HG02852 (cell line): ENCODE data around the gene TMEM95.
"Not testable (repeated sequence)": the region's sequence is repeated elsewhere in the genome, so short reads cannot be mapped to it uniquely, and the experiment has no call there.

Experiments
- ATAC-seq: cut with Tn5 transposase; IDR thresholded peaks from one replicate; pipeline ENCODE4 v1.9.1; 2021; ENCODE audit warnings: mild to moderate bottlenecking, moderate library complexity; ENCODE audit not compliant: unreplicated experiment

TMEM95 gene

DNA sequence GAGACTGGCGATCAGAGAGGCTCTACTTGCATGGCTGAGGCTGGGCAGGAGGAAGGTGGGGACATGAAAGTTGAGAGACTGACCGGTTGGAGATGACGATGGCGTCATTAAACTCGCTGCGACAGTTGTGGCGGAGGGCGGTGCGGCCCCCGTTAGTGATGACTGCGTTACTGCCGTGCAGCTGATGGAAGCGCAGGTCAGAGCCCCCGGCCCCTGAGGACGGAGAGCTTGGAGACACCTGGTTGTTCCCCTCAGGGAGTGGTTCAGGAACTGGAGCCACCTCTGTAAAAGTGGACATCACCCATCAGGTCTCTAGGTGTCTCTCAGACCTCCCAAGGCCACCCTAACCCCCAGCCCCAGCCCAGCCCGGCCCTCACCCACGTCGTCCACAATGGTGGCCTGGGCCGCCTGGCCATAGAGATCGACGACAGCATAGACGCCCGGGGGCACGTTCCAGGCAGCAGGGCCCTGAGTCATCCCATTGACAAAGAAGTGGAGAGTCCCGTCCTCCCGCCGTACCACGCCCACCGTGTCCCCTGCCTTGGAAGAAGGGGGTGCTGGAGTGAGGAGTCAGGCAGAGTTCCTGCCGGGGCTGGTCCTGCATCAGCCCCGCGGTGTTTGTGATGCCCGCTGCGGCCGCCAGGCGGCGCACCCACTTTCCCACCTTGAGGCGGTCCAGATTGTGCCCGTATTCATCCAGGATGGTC is 31.1 kb upstream of the TMEM95 start:
- ATAC-seq: no peak

DNA sequence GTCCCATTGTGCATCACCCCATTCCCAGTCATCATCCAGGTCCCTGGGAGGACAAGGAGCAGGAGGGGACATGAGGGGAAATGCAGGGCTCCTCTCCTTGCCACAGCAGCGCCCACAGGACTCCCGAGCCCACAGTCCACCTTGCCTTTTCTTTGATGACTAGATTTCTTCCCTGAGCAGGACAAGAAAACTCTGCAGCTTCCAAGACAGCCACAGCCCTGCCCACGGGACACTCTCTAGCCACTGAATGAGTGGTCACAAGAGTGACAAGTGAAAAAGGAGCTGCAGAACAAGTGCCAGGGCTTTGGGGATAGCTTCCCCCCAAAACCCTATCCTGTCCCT is 30.5 kb upstream of the TMEM95 start:
- no peak for ATAC-seq

DNA sequence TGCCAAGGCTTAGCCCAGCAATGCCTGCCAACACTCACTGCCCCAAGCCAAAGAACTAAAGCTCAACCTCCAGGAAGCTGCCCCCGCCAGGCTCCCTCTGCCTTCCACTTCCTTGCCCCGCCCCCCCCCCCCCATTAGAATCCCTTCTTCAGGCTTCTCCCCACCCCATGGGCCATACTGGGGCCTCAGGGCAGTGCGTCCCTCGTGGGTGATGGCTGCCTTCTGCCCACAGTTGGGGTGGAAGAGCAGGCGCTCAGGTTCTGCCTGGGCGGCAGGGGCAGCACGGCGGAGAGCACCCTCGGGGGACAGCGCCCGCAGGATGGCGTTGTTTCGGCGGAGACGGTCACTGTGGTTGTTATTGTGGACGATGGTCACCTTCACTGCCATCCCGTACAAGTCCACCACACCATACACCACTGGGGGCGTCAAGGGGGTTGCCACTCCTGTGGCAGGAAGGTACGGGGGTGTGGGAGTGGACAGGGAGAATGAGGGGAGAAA is 29.9 kb upstream of the TMEM95 start:
- ATAC-seq: no peak

DNA sequence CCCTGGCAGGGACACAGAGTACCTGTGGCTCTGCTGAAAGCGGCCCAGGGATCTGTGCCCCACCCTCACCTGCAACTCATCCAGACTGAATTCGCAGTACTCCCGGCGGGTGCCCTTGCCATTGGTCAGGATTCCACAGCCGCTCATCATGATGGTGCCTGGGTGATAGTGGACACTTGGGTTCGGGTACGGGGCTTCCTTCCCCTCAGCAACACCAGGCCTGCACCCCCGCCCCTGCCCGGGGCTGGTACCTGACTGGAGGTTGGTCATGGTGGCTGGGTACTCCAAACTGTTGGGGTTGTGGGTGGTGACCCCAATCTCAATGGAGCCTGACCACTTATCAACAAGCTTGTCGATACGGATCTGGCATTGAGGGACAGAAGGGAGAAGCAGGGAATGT is 28.8 kb upstream of the TMEM95 start:
- ATAC-seq: no peak

DNA sequence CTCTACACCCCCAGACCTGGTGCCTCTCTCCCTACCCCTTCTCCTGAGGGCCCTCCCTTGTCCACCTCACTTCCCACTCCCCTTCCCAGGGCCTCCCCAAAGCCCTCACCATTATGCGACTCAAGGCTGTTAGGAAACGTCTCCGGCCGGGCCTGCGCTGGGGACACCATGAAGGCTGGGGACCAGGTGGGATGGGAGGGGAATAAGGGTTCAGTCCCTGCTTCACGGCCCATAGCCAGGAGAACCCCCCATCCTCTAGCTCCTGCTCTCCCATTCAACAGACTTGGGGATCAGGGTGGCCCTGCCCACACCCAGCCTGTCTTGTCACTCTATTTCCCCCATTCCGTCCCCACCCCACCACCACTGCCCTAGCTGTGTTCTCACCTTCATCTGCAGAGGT is 27.9 kb upstream of the TMEM95 start:
- no peak for ATAC-seq

DNA sequence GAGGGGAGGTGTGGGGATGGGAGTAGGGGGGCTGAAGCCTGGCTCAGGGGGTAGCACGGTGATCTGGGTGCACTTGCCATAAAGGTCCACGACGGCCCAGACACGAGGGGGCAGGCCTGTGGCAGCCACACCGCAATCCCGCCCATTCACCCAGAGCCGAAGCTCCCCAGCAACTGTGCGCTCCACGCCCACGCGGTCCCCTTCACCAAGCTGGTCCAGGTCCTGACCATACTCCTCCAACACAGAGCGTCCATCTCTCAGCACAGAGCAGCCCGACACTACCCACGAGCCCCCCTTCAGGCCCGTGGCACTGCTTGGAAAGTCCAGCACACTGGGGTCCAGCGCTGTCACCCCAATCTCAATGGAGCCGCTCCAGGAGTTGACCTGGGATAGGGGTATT is 27.5 kb upstream of the TMEM95 start:
- no peak for ATAC-seq

DNA sequence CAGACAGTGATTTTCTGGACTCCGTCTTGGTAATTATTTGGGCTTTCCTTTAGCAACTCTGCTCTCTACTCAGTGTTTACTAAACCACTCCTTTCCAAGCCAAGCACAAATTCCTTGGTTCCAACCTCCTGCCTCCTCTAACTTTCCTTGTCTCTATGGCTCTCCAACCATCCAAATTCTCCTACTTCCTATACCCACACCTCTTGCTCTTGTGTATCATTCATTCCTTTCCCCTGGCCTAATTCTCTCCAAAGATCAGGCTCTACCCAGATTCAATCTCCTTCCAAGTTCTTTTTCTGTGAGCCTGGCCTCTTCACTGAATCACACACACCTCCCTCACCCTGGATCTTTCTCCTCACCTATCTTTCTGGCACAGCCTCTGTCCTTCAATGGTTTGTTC is 26.9 kb upstream of the TMEM95 start:
- no peak for ATAC-seq

DNA sequence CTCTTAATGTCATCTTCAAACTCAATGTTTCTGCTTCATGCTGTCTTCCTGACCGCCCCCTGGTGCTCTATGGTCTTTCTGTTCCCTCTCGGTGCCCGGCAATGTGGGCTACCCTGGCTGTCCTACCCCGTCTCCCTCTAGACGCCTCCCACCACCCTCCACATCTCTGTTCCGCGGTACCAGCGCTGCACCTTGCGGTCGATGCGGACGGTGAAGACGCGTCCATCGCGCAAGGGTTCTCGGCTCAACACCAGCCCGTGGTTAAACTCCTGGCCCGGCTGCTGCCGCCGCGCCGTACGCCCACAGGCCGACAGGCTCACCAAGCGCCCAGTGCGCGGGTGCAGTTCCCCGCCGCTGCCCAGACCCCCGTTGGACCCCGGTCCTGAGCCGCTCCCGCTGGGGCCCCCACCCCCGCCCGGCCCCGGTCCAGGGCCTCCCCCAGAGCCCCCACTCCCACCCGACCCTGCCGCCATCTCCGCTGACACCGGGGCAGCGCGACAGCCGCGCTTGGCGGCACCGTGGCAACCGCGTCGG is 26.0 kb upstream of the TMEM95 start, which contains the start of gene NEURL4:
NEURL4 (minus strand) TSS at position 496 of the 534 bp plus-strand sequence; CDS start at position 473, 23 bp downstream.
- ATAC-seq: peak; percentile 15

DNA sequence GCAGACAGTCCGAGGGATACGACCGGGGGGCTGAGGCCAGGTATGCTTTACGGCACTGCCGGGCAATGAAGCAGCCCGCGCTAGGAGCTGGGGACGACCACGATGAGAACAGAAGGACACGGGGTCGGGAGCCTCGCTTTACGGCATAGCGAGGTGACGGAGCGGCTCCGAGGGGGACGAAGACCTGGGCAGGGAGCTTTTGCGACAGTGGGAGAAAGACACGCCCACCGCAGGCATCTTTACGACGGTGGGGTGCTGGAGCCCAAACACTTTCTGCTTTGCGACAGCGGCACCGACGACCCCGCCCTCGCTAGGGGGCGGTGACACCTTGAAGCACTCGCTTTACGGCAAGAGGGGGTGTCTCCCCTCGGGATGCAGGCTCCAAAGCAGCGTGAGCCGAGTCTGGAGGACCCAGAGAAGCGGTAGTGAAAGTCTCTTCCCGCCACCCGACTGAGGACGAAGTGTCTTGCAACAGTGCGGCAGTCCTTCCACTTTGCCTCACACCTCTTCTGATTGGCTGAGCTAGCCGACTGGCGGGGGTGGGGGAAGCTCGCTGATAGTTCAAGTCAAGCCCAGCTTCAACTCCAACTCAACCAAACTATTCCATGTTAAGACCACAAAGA is 25.5 kb upstream of the TMEM95 start:
- ATAC-seq: peak; percentile 59

DNA sequence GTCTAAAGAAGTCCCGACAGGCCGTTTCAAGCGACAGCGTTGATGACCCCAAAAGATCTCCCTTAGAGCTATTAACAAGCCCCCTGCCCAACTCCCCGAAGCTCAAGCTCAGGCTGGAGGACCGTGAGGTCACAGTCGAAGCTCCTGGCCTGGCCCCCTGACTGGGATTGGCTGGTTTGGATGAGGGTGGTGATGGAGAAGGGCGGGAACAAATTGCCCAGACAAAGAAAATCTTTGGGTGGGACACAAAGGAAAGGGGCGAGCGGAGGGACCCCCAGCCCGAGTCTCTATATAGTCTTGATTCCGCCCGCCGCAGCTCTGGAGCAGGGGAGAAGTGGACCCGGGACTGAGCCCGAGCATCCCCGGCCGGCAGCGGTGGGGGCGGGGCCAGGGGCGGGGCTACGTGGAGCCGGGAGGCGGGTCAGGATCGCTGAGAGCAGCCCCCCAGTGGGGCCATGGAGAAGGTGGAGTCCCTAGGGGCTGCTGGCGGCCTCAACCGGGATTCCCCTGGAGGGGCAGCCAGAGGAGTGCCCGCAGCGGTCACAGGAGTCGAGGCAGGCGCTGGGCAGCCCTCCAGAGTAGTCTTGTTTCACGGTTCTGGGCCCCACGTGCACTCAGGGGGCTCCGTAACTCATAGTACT is 24.8 kb upstream of the TMEM95 start:
- ATAC-seq: peak; percentile 49

DNA sequence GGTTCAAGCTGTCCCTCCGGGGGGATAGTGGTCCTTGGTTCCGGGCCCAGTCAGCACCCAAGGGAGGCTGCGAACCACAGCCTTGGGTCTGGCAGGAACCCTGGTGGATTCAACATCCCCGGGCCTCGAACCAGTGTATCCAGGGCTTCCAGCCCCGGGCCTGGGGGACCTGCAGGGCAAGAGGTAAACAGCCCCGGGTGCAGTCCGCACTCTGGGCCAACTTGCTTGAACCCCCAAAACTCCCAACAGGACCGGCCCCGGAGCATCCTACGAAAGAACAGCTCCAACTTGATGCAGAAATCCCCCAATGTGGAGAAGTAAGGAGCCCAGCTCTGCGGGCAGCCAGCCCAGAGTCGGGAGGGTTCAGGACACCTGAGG is 24.3 kb upstream of the TMEM95 start:
- no peak for ATAC-seq

DNA sequence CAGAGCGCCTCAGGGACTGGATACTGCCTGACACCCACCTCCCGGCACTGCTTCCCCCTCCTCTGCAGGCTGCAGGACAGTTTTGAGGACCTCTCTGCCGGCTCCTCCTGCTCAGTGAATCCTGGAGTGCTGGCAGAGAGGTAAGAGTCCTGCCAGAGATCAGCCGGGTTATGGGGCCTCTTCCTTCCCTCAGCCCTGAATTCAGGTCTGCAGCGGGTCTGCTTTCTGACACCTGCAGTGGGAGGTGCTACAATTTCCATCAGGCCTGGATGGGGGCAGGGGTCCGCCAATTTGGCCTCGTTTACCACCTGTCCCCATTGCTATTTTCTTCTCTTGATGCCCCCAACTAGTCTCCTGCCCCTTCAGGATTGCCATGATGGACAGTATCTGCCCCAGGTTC is 22.8 kb upstream of the TMEM95 start:
- no peak for ATAC-seq

DNA sequence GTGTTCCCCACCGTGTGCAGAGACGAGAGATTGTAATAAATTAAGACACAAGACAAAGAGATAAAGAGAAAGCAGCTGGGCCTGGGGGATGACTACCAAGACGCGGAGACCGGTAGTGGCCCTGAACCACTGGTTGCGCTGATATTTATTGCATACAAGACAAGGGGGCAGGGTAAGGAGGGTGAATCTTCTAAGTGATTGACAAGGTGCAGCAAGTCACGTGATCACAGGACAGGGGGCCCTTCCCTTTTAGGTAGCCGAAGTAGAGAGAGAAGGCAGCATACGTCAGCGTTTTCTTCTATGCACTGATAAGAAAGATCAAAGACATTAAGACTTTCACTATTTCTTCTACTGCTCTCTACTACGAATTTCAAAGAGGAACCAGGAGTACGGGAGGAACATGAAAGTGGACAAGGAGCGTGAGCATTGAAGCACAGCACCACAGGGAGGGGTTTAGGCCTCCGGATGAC is 22.3 kb upstream of the TMEM95 start:
- not testable (repeated sequence) for ATAC-seq

DNA sequence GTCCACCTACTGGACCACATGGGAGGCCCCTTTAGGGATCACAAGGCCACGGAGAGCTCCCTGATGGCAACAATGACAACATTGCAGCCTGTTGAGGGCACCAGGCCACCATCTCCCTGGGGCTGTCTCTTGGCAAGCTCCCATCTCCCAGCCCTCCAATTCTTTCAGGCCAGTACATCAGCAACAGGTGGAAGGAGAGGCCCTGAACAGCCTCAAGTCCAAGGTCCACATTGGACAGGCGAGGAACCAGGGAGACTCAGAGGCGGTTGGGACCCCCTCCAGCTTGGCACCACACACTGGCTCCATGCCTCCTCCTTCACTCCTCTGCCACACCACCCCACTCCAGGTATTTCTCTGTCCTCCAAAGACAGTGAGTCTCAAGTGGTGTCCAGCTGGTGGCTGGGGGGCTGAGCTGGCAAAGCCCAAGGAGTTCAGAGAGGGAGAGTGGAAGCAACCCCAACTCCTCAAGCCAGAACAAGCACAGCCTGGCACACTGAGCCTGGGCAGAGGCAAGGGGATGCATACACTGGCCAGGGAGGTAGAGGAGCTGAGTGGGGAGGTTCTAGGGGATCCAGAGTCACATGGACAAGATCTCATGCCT is 19.9 kb upstream of the TMEM95 start:
- no peak for ATAC-seq

DNA sequence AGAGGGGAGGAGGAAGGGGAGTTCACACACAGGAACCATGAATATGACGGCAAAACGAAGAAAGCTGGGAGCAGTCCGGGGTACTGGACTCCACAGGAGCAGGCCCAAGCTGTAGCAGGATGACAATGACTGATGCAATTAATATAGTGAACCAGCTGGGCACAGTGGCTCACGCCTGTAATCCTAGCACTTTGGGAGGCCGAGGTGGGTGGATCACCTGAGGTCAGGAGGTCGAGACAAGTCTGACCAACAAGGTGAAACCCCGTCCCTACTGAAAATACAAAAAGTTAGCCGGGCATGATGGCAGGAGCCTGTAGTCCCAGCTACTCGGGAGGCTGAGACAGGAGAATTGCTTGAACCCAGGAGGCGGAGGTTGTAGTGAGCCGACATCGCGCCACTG is 19.2 kb upstream of the TMEM95 start:
- ATAC-seq: not testable (repeated sequence)

DNA sequence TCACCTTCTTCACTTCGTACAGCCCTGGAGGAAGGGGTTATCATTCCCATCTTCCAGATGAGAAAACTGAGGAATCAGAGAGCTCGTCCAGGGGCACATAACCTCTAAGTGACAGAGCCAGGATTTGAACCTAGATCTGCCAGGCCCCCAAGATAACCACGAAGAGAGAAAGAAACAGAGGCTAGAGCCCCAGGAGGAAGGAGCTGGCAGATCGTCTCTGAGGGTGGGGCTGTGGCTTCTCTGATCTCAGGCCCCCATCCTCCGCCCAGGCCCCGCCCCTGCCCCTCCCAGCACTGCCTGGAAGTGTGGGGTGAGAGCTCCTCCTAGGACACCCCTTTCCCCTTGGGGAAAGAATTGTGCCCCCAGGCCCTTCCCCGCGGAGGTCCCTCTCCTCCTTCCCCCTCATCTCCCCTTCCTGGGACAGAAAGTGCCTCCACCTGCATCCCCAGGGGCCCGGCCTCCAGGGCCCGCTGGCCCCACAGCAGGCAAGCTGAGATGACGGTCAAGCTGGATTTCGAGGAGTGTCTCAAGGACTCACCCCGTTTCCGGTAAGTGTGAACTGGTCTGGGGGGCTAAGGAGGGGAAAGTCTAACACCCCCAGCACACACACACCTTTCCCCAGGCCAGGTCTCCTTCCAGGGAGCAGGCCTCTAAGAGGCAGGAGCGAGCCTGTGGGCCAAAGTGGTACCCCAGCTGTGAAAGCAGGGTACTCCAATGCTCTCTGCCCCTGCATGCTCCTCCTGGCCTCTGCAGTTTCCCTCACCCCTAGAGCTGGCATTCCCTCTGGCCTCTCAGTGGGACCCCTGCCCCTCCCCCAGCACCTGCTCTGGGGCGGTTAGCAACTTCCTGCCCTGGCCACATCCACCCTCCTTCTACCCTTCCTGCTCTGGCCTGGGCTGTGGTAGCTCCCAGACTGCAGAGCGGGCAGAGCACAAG is 18.4 kb upstream of the TMEM95 start, which contains the start of gene ACAP1:
ACAP1 (plus strand) TSS at position 290 of the 936 bp plus-strand sequence; CDS start at position 496, 206 bp downstream.
- peak; percentile 73 for ATAC-seq

DNA sequence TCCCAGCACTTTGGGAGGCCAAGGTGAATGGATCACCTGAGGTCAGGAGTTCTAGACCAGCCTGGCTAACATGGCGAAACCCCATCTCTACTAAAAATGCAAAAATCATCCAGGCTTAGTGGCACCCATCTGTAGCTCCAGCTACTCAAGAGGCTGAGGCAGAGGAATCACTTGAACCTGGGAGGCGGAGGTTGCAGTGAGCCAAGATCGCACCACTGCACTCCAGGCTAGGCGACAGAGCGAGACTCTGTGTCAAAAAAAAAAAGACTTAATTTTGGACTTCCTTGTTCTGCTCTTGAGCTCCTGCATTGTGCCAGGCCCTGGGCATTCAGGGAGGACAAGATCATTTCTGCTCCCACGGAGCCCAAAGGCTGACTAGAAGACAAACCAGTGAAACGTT is 17.4 kb upstream of the TMEM95 start:
- ATAC-seq: not testable (repeated sequence)

DNA sequence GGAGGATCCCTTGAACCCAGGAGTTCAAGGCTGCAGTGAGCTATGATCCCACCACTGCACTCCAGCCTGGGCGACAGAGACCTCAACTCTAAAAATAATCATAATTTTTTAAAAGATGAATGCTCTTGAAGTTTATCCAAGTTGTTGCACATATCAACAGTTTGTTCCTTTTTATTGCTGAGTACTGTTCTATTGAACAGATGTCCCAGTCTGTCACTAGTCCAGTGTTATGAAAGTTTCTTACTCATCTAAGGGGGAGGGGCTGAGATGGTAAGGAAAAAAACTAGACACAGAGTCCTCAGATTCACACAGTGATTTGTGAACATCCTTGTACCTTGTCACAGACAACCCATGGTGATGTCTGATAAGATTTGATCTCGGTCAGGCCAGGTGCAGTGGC is 14.8 kb upstream of the TMEM95 start:
- no peak for ATAC-seq

DNA sequence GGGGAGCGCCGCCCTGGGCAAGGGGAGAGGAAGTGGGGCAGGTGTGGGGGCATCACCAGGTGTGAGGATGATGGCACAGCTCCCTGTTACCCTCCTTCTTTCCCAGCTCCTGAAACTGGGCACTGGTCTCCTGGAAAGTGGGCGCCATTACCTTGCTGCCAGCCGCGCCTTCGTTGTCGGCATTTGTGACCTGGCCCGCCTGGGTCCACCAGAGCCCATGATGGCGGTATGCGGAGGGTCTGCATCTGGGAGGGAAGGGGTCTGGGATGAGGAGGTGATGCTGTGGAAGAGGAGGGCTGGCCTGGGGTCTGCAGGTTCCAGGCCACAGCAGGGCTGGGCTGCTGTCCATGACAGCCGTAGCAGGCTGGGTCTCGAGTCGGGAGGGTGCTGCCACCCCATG is 13.1 kb upstream of the TMEM95 start:
- no peak for ATAC-seq

DNA sequence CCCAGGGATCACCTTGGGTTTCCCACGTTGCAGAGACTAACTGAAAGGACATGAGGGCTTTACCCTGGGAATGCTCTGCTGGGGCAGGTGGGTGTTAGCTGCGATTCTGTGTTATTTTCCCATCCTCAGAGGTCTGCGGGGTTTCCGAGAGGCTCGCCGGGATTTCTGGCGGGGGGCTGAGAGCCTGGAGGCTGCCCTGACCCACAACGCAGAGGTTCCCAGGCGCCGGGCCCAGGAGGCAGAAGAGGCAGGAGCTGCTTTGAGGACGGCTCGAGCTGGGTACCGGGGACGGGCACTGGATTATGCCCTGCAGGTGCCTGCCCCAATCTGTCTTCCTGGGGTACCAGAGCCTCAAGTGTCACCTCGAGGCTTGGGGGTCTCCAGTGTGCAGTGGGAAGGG is 11.7 kb upstream of the TMEM95 start:
- no peak for ATAC-seq
